HepG2 (cell line): ENCODE measurements around the gene CUL7. TPM values are rescaled to one million over a fixed set of nuclear protein-coding genes. Genes with fewer than 3 reads are reported as not detected.

Source experiments
- ARNT ChIP-seq: fragments of 450-650 bp; IDR thresholded peaks from 2 replicates; pipeline ENCODE4 v1.6.1; 2017
- ARNT2 ChIP-seq: sonication (generic); formaldehyde crosslinking; IDR thresholded peaks from 2 replicates; pipeline ENCODE4 v1.8.0; 2022; ENCODE audit warnings: mild to moderate bottlenecking, low read depth, missing genetic modification reagents, moderate library complexity
- FOXA1 ChIP-seq, 2 experiments: fragments of 450-650 bp in 1 of 2; sonication (generic) in 1 of 2; formaldehyde crosslinking in 1 of 2; IDR thresholded peaks; 2 replicates each; pipeline versions ENCODE4 v1.4.0 to v1.6.1; 2016 to 2020; ENCODE audit warnings: missing genetic modification reagents in 1 of 2
- FOXM1 ChIP-seq: sonication (generic); formaldehyde crosslinking; IDR thresholded peaks from 2 replicates; pipeline ENCODE4 v1.5.0; 2020; ENCODE audit warnings: missing genetic modification reagents
- GTF2F1 ChIP-seq: fragments of 150-350 bp; IDR thresholded peaks from 2 replicates; pipeline ENCODE4 v1.6.1; 2014; ENCODE audit warnings: low read length
- GZF1 ChIP-seq: sonication (generic); formaldehyde crosslinking; IDR thresholded peaks from 2 replicates; pipeline ENCODE4 v1.5.1; 2020; ENCODE audit warnings: mild to moderate bottlenecking, missing genetic modification reagents
- HDAC2 ChIP-seq: sonication (generic); formaldehyde crosslinking; IDR thresholded peaks from 2 replicates; pipeline ENCODE4 v1.4.0; 2020; ENCODE audit warnings: missing genetic modification reagents
- NBN ChIP-seq: fragments of 450-650 bp; conservative IDR thresholded peaks from 2 replicates; pipeline ENCODE4 v1.6.1; 2017
- NR2F2 ChIP-seq: IDR thresholded peaks from 2 replicates; pipeline ENCODE4 v1.6.1; 2012; ENCODE audit warnings: low read depth, inconsistent platforms, borderline replicate concordance
- PAX8 ChIP-seq: sonication (generic); formaldehyde crosslinking; IDR thresholded peaks from 2 replicates; pipeline ENCODE4 v1.8.0; 2022; ENCODE audit warnings: mild to moderate bottlenecking, missing genetic modification reagents, borderline replicate concordance
- PHF5A ChIP-seq: IDR thresholded peaks from one replicate; pipeline ENCODE4 v1.6.1; 2018; ENCODE audit warnings: low read depth, missing genetic modification reagents; ENCODE audit not compliant: unreplicated experiment
- PRMT3 ChIP-seq: sonication (generic); formaldehyde crosslinking; IDR thresholded peaks from 2 replicates; pipeline ENCODE4 v1.8.1; 2022; ENCODE audit warnings: low read depth, mild to moderate bottlenecking, moderate library complexity, missing genetic modification reagents, borderline replicate concordance
- THAP11 ChIP-seq: IDR thresholded peaks from 2 replicates; pipeline ENCODE4 v1.6.1; 2016; ENCODE audit warnings: missing biosample characterization, missing genetic modification reagents
- ZFP36 ChIP-seq: fragments of 150-350 bp; IDR thresholded peaks from 2 replicates; pipeline ENCODE4 v1.6.1; 2018; ENCODE audit warnings: borderline replicate concordance, low read length, low read depth; ENCODE audit not compliant: partially characterized antibody
- ZFP62 ChIP-seq: sonication (generic); formaldehyde crosslinking; IDR thresholded peaks from 2 replicates; pipeline ENCODE4 v1.4.0; 2020; ENCODE audit warnings: missing genetic modification reagents
- ZNF234 ChIP-seq: sonication (generic); formaldehyde crosslinking; conservative IDR thresholded peaks from 2 replicates; pipeline ENCODE4 v1.5.1; 2020; ENCODE audit warnings: mild to moderate bottlenecking, missing genetic modification reagents
- ZNF430 ChIP-seq: sonication (generic); formaldehyde crosslinking; IDR thresholded peaks from 2 replicates; pipeline ENCODE4 v1.9.0; 2021; ENCODE audit warnings: mild to moderate bottlenecking, missing genetic modification reagents
- ZNF558 ChIP-seq: sonication (generic); formaldehyde crosslinking; IDR thresholded peaks from 2 replicates; pipeline ENCODE4 v1.9.0; 2022; ENCODE audit warnings: mild to moderate bottlenecking, missing genetic modification reagents, borderline replicate concordance
- ZNF570 ChIP-seq: sonication (generic); formaldehyde crosslinking; IDR thresholded peaks from 2 replicates; pipeline ENCODE4 v1.4.0; 2020; ENCODE audit warnings: mild to moderate bottlenecking, missing genetic modification reagents, borderline replicate concordance
- ZNF83 ChIP-seq: sonication (generic); formaldehyde crosslinking; IDR thresholded peaks from 2 replicates; pipeline ENCODE4 v1.4.0; 2020; ENCODE audit warnings: missing genetic modification reagents, mild to moderate bottlenecking, borderline replicate concordance
- ZSCAN22 ChIP-seq: sonication (generic); formaldehyde crosslinking; IDR thresholded peaks from 2 replicates; pipeline ENCODE4 v1.4.0; 2020; ENCODE audit warnings: mild to moderate bottlenecking, missing genetic modification reagents
- polyA plus RNA-seq, 8 experiments: library from polyadenylated mRNA; depleted of rRNA in 3 of 8; stranded (reverse) in 7 of 8; unstranded in 1 of 8; fragments of >200 nt; fragmentation: Illumina TruSeq in 4 of 8; extraction: Trizol in 4 of 8; gene quantifications; 2 replicates each; pipeline versions ENCODE4 v1.2.1 to v1.2.3, GENCODE V29; 2011 to 2016; ENCODE audit warnings: low read depth in 4 of 8, missing spikeins in 1 of 8, mixed read lengths in 1 of 8; ENCODE audit not compliant: insufficient read depth in 1 of 8
- total RNA-seq, 5 experiments: library from RNA; depleted of rRNA; stranded (reverse); fragments of >200 nt; fragmentation: Illumina TruSeq; extraction: Trizol; gene quantifications; 2 replicates each; pipeline ENCODE4 v1.2.3, GENCODE V29; 2016; ENCODE audit warnings: low read depth in 1 of 5
- TF ChIP-seq, protein P1 (sequence below): sonication (generic); formaldehyde crosslinking; IDR thresholded peaks from 2 replicates; pipeline ENCODE4 v1.4.0; 2020; ENCODE audit warnings: missing genetic modification reagents, low read depth, mild to moderate bottlenecking, borderline replicate concordance
- TF ChIP-seq, protein P2 (sequence below): sonication (generic); formaldehyde crosslinking; IDR thresholded peaks from 2 replicates; pipeline ENCODE4 v1.5.1; 2020; ENCODE audit warnings: missing genetic modification reagents, mild to moderate bottlenecking, borderline replicate concordance
- TF ChIP-seq, protein P3 (sequence below): conservative IDR thresholded peaks from 2 replicates; pipeline ENCODE4 v1.6.1; 2018; ENCODE audit warnings: missing genetic modification reagents

CUL7 gene
- total and polyA plus RNA-seq, 2 of the 13 experiments (the other 11 are each of a cell fraction or from before 2014, with no cell fraction given) = 32.0 to 60.7 TPM

DNA sequence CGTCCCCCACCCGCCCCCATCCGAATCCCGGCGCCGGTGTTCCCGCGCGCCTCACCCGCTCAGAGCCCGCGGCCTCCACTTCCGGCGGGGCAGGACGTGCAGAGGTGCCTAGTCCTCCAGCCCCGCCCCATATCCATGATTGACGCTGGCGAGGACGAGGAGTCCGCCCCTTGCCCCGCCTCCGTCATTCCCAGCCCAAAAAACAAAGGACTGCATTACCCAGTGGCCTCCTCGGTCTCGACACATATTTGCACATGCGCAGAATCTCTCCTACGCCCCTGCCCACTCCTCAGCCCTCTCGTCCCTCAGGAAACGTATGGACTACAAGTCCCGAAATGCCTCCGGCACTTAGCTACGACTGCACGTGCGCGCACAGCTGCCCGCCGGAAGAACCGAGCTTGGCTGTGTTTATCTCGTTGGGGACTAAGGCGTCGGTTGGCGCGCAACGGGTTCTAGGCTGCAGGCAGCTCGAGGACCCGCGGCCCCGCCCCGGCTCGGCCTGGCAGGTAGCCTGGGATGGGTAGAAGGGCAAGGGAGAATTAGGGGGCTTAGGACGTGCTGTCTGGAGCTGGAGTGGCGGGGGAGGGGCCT is 39.7 kb downstream of the CUL7 start, which contains the start of the genes KLHDC3 and MEA1 (continued):
- TF ChIP-seq, protein P1, sequence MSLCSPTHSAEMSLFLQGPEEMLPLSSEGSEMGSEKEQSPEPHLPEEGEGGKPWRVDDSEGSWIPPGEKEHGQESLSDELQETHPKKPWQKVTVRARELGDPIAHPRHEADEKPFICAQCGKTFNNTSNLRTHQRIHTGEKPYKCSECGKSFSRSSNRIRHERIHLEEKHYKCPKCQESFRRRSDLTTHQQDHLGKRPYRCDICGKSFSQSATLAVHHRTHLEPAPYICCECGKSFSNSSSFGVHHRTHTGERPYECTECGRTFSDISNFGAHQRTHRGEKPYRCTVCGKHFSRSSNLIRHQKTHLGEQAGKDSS (CRISPR knock-in tag) = 0 out of 2 replicates have a peak, but pooled peaks have one; percentile 70
- TF ChIP-seq PRMT3 (CRISPR knock-in tag) = no peak
- TF ChIP-seq PHF5A = peak; percentile 72
- TF ChIP-seq THAP11 = peak; percentile 97
- TF ChIP-seq ZFP62 (CRISPR knock-in tag) = no peak
- peak; percentile 72; the same call in 1 of the 2 replicates for TF ChIP-seq HDAC2 (CRISPR knock-in tag)
- TF ChIP-seq NBN = no peak
- peak; percentile 62; the same call in 1 of the 2 replicates for TF ChIP-seq ZNF430
- TF ChIP-seq ZNF234 (CRISPR knock-in tag) = no peak
- no peak; the same call in 1 of the 2 replicates for TF ChIP-seq NR2F2
- no peak for TF ChIP-seq ARNT
- peak; percentile 81 for TF ChIP-seq ARNT2
- no peak for TF ChIP-seq PAX8 (CRISPR knock-in tag)
- TF ChIP-seq, protein P2, sequence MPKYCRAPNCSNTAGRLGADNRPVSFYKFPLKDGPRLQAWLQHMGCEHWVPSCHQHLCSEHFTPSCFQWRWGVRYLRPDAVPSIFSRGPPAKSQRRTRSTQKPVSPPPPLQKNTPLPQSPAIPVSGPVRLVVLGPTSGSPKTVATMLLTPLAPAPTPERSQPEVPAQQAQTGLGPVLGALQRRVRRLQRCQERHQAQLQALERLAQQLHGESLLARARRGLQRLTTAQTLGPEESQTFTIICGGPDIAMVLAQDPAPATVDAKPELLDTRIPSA (CRISPR knock-in tag) = no peak
- TF ChIP-seq ZNF83 = peak; percentile 29; the same call in 1 of the 2 replicates
- no peak for TF ChIP-seq GZF1
- TF ChIP-seq, protein P3, sequence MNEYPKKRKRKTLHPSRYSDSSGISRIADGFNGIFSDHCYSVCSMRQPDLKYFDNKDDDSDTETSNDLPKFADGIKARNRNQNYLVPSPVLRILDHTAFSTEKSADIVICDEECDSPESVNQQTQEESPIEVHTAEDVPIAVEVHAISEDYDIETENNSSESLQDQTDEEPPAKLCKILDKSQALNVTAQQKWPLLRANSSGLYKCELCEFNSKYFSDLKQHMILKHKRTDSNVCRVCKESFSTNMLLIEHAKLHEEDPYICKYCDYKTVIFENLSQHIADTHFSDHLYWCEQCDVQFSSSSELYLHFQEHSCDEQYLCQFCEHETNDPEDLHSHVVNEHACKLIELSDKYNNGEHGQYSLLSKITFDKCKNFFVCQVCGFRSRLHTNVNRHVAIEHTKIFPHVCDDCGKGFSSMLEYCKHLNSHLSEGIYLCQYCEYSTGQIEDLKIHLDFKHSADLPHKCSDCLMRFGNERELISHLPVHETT (CRISPR knock-in tag) = peak; percentile 65
- no peak for TF ChIP-seq FOXM1 (CRISPR knock-in tag)
- TF ChIP-seq ZNF558 = no peak
- no peak for TF ChIP-seq ZSCAN22 (CRISPR knock-in tag)
- no peak for TF ChIP-seq ZFP36
- TF ChIP-seq FOXA1 (IDR thresholded peaks at IDR 0.05) = no peak
- peak; percentile 66 for TF ChIP-seq FOXA1 (CRISPR knock-in tag; IDR thresholded peaks at IDR 0.05)
- TF ChIP-seq ZNF570 (CRISPR knock-in tag) = no peak
- no peak for TF ChIP-seq GTF2F1
